Measurements from ENCODE around the gene ACTRT2.

- TF ChIP-seq USF2 (IDR thresholded peaks at IDR 0.05; ENCODE audit: low read length), result no peak
- TF ChIP-seq NRF1 (IDR thresholded peaks at IDR 0.05; ENCODE audit: low read depth, low read length), result no peak
- TF ChIP-seq KDM1A (IDR thresholded peaks at IDR 0.05; ENCODE audit: borderline replicate concordance, low read length), result no peak
- TF ChIP-seq CHD1 (IDR thresholded peaks at IDR 0.05; ENCODE audit: low read depth, low read length), result no peak
- no peak for TF ChIP-seq RAD21 (IDR thresholded peaks at IDR 0.05 in 1 of 2, conservative IDR thresholded peaks at IDR 0.05 in 1 of 2; ENCODE audit: low read depth in 2 of 2, low read length in 2 of 2)
- no peak for TF ChIP-seq CTCF (IDR thresholded peaks at IDR 0.05; ENCODE audit: control extremely low read depth in 1 of 3, insufficient read depth in 1 of 3, low read depth in 1 of 3, low read length in 3 of 3)
- TF ChIP-seq JUN (IDR thresholded peaks at IDR 0.05; ENCODE audit: low read depth, low read length), result no peak
- no peak for TF ChIP-seq POLR2A (IDR thresholded peaks at IDR 0.05; ENCODE audit: control extremely low read depth in 1 of 2, low read depth in 2 of 2, low read length in 2 of 2)
- TF ChIP-seq CEBPB (IDR thresholded peaks at IDR 0.05; ENCODE audit: low read depth, low read length), result no peak
- no peak for TF ChIP-seq ZNF274 (IDR thresholded peaks at IDR 0.05; ENCODE audit: borderline replicate concordance, extremely low read depth, low read length)
These were observed 32.2 kb downstream of the ACTRT2 start for GRCh38 chr1:3053366-3053980.

All from H1 (cell line).